ENCODE results near the gene SF1. TPM values are rescaled to one million over a fixed set of nuclear protein-coding genes. Genes with fewer than 3 reads are reported as not detected.
"Not testable (repeated sequence)": the region's sequence is repeated elsewhere in the genome, so short reads cannot be mapped to it uniquely, and the experiment has no call there.

SF1 gene
- total RNA-seq, 4 donors from 2014 or later: 199 to 285 (median 234) TPM

GRCh38 chr11:64823568-64824119 is 45.3 kb upstream of the SF1 start:
- Histone ChIP-seq H3K4me3 (no peak overlapping the region), H3K27me3 (no peaks in the 10 kb centered on the region), H3K36me3 (no peaks in the 10 kb centered on the region), H3K4me1 (no peaks in the 10 kb centered on the region), H3K27ac (replicated peaks in 1 of 4) (no peak overlapping the region), H3K9me3 (no peaks in the 10 kb centered on the region)
- TF ChIP-seq POLR2A (IDR thresholded peaks at IDR 0.05; ENCODE audit: low read depth): no peak
- TF ChIP-seq CTCF (IDR thresholded peaks at IDR 0.05): no peak
- no peak for TF ChIP-seq POLR2AphosphoS5 (IDR thresholded peaks at IDR 0.05)
- TF ChIP-seq EP300 (IDR thresholded peaks at IDR 0.05): no peak
- 65% methylated on average over 11 of the region's 11 CpGs for WGBS
- DNase-seq (ENCODE audit: extremely low spot score): no peak
- intact Hi-C loops (cut with DNase I): no loop called here

- 76% methylated on average over 3 of the region's 3 CpGs for WGBS
- H3K36me3 ChIP-seq: no peaks in the 10 kb centered on the region
- H3K27ac ChIP-seq (replicated peaks in 1 of 4): no peak overlapping the region
- H3K4me3 ChIP-seq: no peak overlapping the region
- no peaks in the 10 kb centered on the region for H3K9me3 ChIP-seq
- H3K27me3 ChIP-seq: no peaks in the 10 kb centered on the region
- intact Hi-C loops (cut with DNase I): no loop called here
- DNase-seq (ENCODE audit: extremely low spot score): no peak
- TF ChIP-seq EP300 (IDR thresholded peaks at IDR 0.05) (no peak), POLR2AphosphoS5 (IDR thresholded peaks at IDR 0.05) (no peak), POLR2A (IDR thresholded peaks at IDR 0.05; ENCODE audit: low read depth) (no peak), CTCF (IDR thresholded peaks at IDR 0.05) (no peak)
- no peaks in the 10 kb centered on the region for H3K4me1 ChIP-seq
Measured at GRCh38 chr11:64817476-64817875, 39.1 kb upstream of the SF1 start.

- DNase-seq (ENCODE audit: extremely low spot score); H3K9me3 ChIP-seq; H3K27ac ChIP-seq (replicated peaks in 1 of 4); H3K4me1 ChIP-seq; H3K4me3 ChIP-seq; intact Hi-C loops (cut with DNase I); H3K36me3 ChIP-seq; H3K27me3 ChIP-seq: not testable (repeated sequence)
- 84% methylated on average over 5 of the region's 5 CpGs for WGBS
Measured at GRCh38 chr11:64815433-64815832, 37.1 kb upstream of the SF1 start.

GRCh38 chr11:64814712-64815187 is 36.4 kb upstream of the SF1 start:
- H3K27me3 ChIP-seq: no peaks in the 10 kb centered on the region
- H3K27ac ChIP-seq (replicated peaks in 1 of 4): no peak overlapping the region
- no peaks in the 10 kb centered on the region for H3K9me3 ChIP-seq
- intact Hi-C loops (cut with DNase I): no loop called here
- no peak for DNase-seq (ENCODE audit: extremely low spot score)
- 71% methylated on average over 7 of the region's 7 CpGs for WGBS
- H3K4me3 ChIP-seq: no peak overlapping the region
- no peaks in the 10 kb centered on the region for H3K36me3 ChIP-seq
- peaks cover 3 to 7% (median 5%) of the 10 kb centered on the region in 4 donors for H3K4me1 ChIP-seq
- TF ChIP-seq POLR2A (IDR thresholded peaks at IDR 0.05; ENCODE audit: low read depth) (no peak), CTCF (IDR thresholded peaks at IDR 0.05) (no peak), POLR2AphosphoS5 (IDR thresholded peaks at IDR 0.05) (no peak), EP300 (IDR thresholded peaks at IDR 0.05) (no peak)

- no peaks in the 10 kb centered on the region for H3K36me3 ChIP-seq
- peaks cover 12 to 16% (median 14%) of the 10 kb centered on the region in 4 donors for H3K4me1 ChIP-seq
- DNase-seq (ENCODE audit: extremely low spot score): no peak
- no peaks in the 10 kb centered on the region for H3K9me3 ChIP-seq
- TF ChIP-seq EP300 (IDR thresholded peaks at IDR 0.05) (no peak), CTCF (IDR thresholded peaks at IDR 0.05) (no peak)
- no peaks in the 10 kb centered on the region for H3K27me3 ChIP-seq
- intact Hi-C loops (cut with DNase I): no loop called here
- 90% methylated on average over 5 of the region's 5 CpGs for WGBS
- H3K27ac ChIP-seq (replicated peaks in 1 of 4): no peak overlapping the region
- H3K4me3 ChIP-seq: no peak overlapping the region
Measured at GRCh38 chr11:64813826-64814225, 35.5 kb upstream of the SF1 start.

All from esophagus muscularis mucosa (tissue), 4 donors.